ENCODE measurements around the gene ARTN.

The ARTN gene

DNA sequence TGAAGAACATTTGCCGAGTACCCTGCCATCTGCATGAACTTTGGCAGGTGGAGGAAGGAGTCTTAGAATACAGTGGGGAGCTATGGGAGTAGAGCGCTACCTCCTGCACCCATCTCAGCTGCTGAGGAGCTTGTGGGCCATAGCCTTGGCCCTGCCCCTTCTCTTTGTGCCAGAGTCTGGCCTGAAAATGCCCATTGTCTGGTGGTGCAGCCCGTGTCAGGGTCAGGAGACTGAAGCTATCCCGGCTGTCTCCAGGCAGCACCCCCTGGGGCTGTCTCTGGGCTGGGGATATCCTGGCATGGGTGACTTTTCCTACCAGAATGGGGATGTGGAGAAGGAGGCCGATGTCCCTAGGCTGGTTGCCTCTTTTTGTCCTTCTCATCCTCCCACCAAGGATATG is 20.4 kb downstream of the ARTN start:
- TF ChIP-seq CEBPB (IDR thresholded peaks at IDR 0.05) = no peak
- TF ChIP-seq YY1 (IDR thresholded peaks at IDR 0.05; ENCODE audit: low read depth) = no peak
- TF ChIP-seq EGR1 (IDR thresholded peaks at IDR 0.05) = no peak
- no peak for TF ChIP-seq EP300 (IDR thresholded peaks at IDR 0.05; ENCODE audit: borderline replicate concordance)
- TF ChIP-seq TCF12 (IDR thresholded peaks at IDR 0.05; ENCODE audit: low read depth) = no peak
- TF ChIP-seq, protein P1, sequence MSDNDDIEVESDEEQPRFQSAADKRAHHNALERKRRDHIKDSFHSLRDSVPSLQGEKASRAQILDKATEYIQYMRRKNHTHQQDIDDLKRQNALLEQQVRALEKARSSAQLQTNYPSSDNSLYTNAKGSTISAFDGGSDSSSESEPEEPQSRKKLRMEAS (IDR thresholded peaks at IDR 0.05) = no peak
- no peak for TF ChIP-seq RAD21 (IDR thresholded peaks at IDR 0.05; ENCODE audit: low read depth)
- no peak for TF ChIP-seq TAF1 (IDR thresholded peaks at IDR 0.05; ENCODE audit: low read depth)
- TF ChIP-seq, protein P2, sequence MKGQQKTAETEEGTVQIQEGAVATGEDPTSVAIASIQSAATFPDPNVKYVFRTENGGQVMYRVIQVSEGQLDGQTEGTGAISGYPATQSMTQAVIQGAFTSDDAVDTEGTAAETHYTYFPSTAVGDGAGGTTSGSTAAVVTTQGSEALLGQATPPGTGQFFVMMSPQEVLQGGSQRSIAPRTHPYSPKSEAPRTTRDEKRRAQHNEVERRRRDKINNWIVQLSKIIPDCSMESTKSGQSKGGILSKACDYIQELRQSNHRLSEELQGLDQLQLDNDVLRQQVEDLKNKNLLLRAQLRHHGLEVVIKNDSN (IDR thresholded peaks at IDR 0.05) = no peak
- no peak for TF ChIP-seq FOXM1 (IDR thresholded peaks at IDR 0.05; ENCODE audit: borderline replicate concordance, low read depth)
- no peak for TF ChIP-seq TEAD4 (IDR thresholded peaks at IDR 0.05)

DNA sequence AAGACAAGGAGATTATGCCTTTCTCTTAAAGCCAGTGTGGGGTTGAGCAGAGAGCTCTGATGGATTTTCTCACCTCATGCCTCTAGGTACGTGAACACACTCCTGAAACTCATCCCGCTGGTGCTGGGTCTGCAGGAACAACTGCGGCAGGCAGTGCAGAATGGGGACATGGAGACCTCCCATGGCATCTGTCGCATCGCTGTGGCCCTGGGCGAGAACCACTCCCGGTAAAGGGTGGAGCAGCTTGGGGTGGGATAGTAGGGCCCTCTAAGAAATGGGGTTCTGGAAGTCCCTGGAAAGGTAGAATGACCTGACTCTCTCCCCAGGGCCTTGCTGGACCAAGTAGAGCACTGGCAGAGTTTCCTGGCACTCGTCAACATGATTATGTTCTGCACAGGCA is 22.6 kb downstream of the ARTN start:
- TF ChIP-seq TAF1 (IDR thresholded peaks at IDR 0.05; ENCODE audit: low read depth) (no peak), CEBPB (IDR thresholded peaks at IDR 0.05) (no peak)

DNA sequence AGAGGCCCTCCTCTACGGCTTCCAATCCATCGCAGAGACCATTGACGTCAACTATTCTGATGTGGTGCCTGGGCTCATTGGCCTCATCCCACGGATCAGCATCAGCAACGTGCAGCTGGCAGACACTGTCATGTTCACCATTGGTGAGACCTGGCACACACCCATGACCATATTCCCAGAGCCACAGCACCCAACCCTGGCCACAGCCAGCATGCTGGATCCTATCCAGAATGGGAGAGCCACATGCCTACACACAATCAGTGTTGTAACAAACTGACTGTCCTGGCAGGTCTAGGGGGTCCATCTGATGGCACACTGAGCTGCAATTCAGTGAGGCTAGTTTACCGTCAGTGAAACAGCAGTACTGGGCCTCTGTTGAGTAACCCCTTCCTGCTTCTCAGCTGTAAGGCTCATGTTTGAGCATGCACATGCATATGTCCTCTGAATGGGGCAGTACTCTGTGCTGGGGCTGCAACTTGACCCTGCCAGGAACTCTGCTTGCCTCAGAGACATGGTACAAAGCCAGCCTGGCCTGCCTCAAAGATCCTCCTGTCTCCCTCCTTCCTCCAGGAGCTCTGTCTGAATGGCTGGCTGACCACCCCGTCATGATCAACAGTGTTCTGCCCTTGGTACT is 23.9 kb downstream of the ARTN start:
- TF ChIP-seq, protein P1 (IDR thresholded peaks at IDR 0.05) = no peak
- TF ChIP-seq EGR1 (IDR thresholded peaks at IDR 0.05) (no peak), RAD21 (IDR thresholded peaks at IDR 0.05; ENCODE audit: low read depth) (no peak), TCF12 (IDR thresholded peaks at IDR 0.05; ENCODE audit: low read depth) (no peak), EP300 (IDR thresholded peaks at IDR 0.05; ENCODE audit: borderline replicate concordance) (no peak), ZBTB7A (IDR thresholded peaks at IDR 0.05; ENCODE audit: low read depth) (no peak), TAF1 (IDR thresholded peaks at IDR 0.05; ENCODE audit: low read depth) (no peak), YY1 (IDR thresholded peaks at IDR 0.05; ENCODE audit: low read depth) (no peak), CREB1 (IDR thresholded peaks at IDR 0.05; ENCODE audit: low read depth) (no peak), FOXM1 (IDR thresholded peaks at IDR 0.05; ENCODE audit: borderline replicate concordance, low read depth) (no peak), NFIC (IDR thresholded peaks at IDR 0.05) (no peak), CEBPB (IDR thresholded peaks at IDR 0.05) (no peak), TEAD4 (IDR thresholded peaks at IDR 0.05) (no peak)
- TF ChIP-seq, protein P3, sequence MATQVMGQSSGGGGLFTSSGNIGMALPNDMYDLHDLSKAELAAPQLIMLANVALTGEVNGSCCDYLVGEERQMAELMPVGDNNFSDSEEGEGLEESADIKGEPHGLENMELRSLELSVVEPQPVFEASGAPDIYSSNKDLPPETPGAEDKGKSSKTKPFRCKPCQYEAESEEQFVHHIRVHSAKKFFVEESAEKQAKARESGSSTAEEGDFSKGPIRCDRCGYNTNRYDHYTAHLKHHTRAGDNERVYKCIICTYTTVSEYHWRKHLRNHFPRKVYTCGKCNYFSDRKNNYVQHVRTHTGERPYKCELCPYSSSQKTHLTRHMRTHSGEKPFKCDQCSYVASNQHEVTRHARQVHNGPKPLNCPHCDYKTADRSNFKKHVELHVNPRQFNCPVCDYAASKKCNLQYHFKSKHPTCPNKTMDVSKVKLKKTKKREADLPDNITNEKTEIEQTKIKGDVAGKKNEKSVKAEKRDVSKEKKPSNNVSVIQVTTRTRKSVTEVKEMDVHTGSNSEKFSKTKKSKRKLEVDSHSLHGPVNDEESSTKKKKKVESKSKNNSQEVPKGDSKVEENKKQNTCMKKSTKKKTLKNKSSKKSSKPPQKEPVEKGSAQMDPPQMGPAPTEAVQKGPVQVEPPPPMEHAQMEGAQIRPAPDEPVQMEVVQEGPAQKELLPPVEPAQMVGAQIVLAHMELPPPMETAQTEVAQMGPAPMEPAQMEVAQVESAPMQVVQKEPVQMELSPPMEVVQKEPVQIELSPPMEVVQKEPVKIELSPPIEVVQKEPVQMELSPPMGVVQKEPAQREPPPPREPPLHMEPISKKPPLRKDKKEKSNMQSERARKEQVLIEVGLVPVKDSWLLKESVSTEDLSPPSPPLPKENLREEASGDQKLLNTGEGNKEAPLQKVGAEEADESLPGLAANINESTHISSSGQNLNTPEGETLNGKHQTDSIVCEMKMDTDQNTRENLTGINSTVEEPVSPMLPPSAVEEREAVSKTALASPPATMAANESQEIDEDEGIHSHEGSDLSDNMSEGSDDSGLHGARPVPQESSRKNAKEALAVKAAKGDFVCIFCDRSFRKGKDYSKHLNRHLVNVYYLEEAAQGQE (IDR thresholded peaks at IDR 0.05; ENCODE audit: low read depth) = no peak
- TF ChIP-seq, protein P2 (IDR thresholded peaks at IDR 0.05) = no peak

DNA sequence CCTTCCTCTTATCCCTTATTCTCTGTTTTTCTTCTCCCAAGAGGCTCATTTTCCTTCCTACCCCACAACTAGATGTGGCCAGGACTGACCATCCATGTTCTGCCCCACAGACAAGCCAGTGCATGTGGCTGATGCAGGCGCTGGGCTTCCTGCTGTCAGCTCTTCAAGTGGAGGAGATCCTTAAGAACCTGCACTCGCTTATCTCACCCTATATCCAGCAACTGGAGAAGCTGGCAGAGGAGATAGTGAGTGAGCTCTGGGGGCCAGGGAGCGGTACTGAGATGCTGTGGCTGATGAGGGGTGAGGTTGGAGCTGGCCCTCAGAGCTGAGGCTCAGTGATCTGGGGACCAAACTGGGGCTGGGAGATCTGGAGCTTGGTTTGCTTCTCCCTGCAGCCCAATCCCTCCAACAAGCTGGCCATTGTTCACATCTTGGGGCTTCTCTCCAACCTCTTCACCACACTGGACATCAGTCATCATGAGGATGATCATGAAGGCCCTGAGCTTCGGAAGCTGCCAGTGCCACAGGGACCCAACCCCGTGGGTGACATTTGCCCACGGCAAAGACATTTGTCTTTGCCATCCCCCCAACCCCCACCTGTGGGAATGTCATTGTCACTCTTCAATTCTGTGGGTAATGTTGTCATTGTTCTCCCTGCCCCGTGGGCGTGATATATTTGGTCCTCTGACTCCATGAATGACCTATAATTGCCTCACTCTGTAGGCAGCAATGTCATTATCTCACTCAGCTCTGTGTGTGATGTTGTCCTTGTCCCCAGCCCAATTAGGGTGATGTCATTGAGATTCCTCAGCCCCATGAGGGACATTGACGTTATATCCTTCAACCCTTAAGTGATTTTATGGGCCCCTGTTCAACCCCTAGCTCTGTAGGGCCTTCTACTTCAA is 25.0 kb downstream of the ARTN start:
- TF ChIP-seq TAF1 (IDR thresholded peaks at IDR 0.05; ENCODE audit: low read depth) (no peak), TEAD4 (IDR thresholded peaks at IDR 0.05) (no peak), EP300 (IDR thresholded peaks at IDR 0.05; ENCODE audit: borderline replicate concordance) (no peak), NFIC (IDR thresholded peaks at IDR 0.05) (no peak), CREB1 (IDR thresholded peaks at IDR 0.05; ENCODE audit: low read depth) (no peak), FOXM1 (IDR thresholded peaks at IDR 0.05; ENCODE audit: borderline replicate concordance, low read depth) (no peak), ZBTB7A (IDR thresholded peaks at IDR 0.05; ENCODE audit: low read depth) (no peak), CEBPB (IDR thresholded peaks at IDR 0.05) (no peak), YY1 (IDR thresholded peaks at IDR 0.05; ENCODE audit: low read depth) (no peak)
- TF ChIP-seq, protein P2 (IDR thresholded peaks at IDR 0.05) = no peak
- TF ChIP-seq, protein P3 (IDR thresholded peaks at IDR 0.05; ENCODE audit: low read depth) = no peak
- TF ChIP-seq, protein P1 (IDR thresholded peaks at IDR 0.05) = no peak

DNA sequence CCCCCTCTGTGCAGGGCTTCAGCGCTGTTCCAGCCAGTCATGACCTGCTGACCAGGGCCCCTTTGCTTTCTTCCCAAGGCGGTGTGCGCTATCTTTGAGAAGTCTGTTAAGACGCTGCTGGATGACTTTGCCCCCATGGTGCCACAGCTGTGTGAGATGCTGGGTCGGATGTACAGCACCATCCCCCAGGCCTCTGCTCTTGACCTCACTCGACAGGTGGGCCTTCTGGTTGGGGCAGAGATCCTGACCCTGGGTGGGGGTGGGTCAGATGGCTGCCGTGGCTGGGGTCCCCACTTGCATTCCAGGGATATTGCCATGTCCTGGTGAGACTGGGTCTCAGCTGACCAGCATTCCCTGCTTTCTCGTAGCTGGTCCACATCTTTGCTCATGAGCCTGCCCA is 27.2 kb downstream of the ARTN start:
- TF ChIP-seq YY1 (IDR thresholded peaks at IDR 0.05; ENCODE audit: low read depth) (no peak), FOXM1 (IDR thresholded peaks at IDR 0.05; ENCODE audit: borderline replicate concordance, low read depth) (no peak), EP300 (IDR thresholded peaks at IDR 0.05; ENCODE audit: borderline replicate concordance) (no peak), TCF12 (IDR thresholded peaks at IDR 0.05; ENCODE audit: low read depth) (no peak), RAD21 (IDR thresholded peaks at IDR 0.05; ENCODE audit: low read depth) (no peak), NFIC (IDR thresholded peaks at IDR 0.05) (no peak), ZBTB7A (IDR thresholded peaks at IDR 0.05; ENCODE audit: low read depth) (no peak), TEAD4 (IDR thresholded peaks at IDR 0.05) (no peak), CEBPB (IDR thresholded peaks at IDR 0.05) (no peak), TAF1 (IDR thresholded peaks at IDR 0.05; ENCODE audit: low read depth) (no peak), EGR1 (IDR thresholded peaks at IDR 0.05) (no peak), CREB1 (IDR thresholded peaks at IDR 0.05; ENCODE audit: low read depth) (no peak)
- TF ChIP-seq, protein P3 (IDR thresholded peaks at IDR 0.05; ENCODE audit: low read depth) = no peak
- TF ChIP-seq, protein P2 (IDR thresholded peaks at IDR 0.05) = no peak
- TF ChIP-seq, protein P1 (IDR thresholded peaks at IDR 0.05) = no peak
